Neuronal stem cell (in vitro differentiated cells): Measurements from ENCODE around the gene COPG2.

Experiments
- DNase-seq: peaks from one replicate; pipeline ENCODE4 v3.0.0-alpha.2; 2013; ENCODE audit warnings: low spot score
- H2AFZ ChIP-seq: one replicate; pipeline ENCODE4 v1.6.1; 2013; ENCODE audit warnings: mild to moderate bottlenecking, low read length, inconsistent platforms
- H2AK5ac ChIP-seq: 2 replicates; pipeline ENCODE4 v1.6.1; 2013; ENCODE audit warnings: low read depth, mild to moderate bottlenecking, inconsistent platforms, low read length, moderate library complexity, mixed read lengths
- H2BK120ac ChIP-seq: 2 replicates; pipeline ENCODE4 v1.6.1; 2013; ENCODE audit warnings: low read depth, mild to moderate bottlenecking, inconsistent platforms, low read length, moderate library complexity, mixed read lengths
- H2BK12ac ChIP-seq: one replicate; pipeline ENCODE4 v1.6.1; 2013; ENCODE audit warnings: low read length, inconsistent platforms
- H2BK15ac ChIP-seq: 2 replicates; pipeline ENCODE4 v1.6.1; 2013; ENCODE audit warnings: mild to moderate bottlenecking, low read length, inconsistent platforms, mixed read lengths
- H2BK5ac ChIP-seq: one replicate; pipeline ENCODE4 v1.6.1; 2013; ENCODE audit warnings: inconsistent platforms, mild to moderate bottlenecking, low read length, moderate library complexity
- H3K14ac ChIP-seq: one replicate; pipeline ENCODE4 v1.6.1; 2013; ENCODE audit warnings: low read length, inconsistent platforms
- H3K18ac ChIP-seq: 2 replicates; pipeline ENCODE4 v1.6.1; 2013; ENCODE audit warnings: low read length, inconsistent platforms
- H3K23ac ChIP-seq: 2 replicates; pipeline ENCODE4 v1.6.1; 2013; ENCODE audit warnings: low read depth, mild to moderate bottlenecking, mixed read lengths, low read length, inconsistent platforms; ENCODE audit not compliant: poor library complexity
- H3K27ac ChIP-seq: replicated peaks from 3 replicates; pipeline ENCODE4 v1.5.1; 2013; ENCODE audit warnings: low read length, inconsistent platforms
- H3K27me3 ChIP-seq, 3 experiments: 2 replicates each; pipeline ENCODE4 v1.6.1; 2013; ENCODE audit warnings: low read length in 3 of 3, mild to moderate bottlenecking in 2 of 3, inconsistent platforms in 1 of 3, low read depth in 1 of 3, mixed read lengths in 1 of 3, moderate library complexity in 1 of 3; ENCODE audit not compliant: control insufficient read depth in 3 of 3, insufficient read depth in 3 of 3
- H3K36me3 ChIP-seq, 2 donors: replicated peaks in 1 of 2; 2 replicates each; pipeline ENCODE4 v1.6.1; 2013; ENCODE audit warnings: low read length in 2 of 2; ENCODE audit not compliant: control insufficient read depth in 2 of 2, insufficient read depth in 2 of 2
- H3K4ac ChIP-seq: 2 replicates; pipeline ENCODE4 v1.6.1; 2013; ENCODE audit warnings: inconsistent platforms, mild to moderate bottlenecking, low read length, moderate library complexity
- H3K4me1 ChIP-seq, 2 donors: 1 replicate in 1 of 2; 2 replicates in 1 of 2; pipeline ENCODE4 v1.6.1; 2013; ENCODE audit warnings: low read length in 2 of 2, low read depth in 1 of 2; ENCODE audit not compliant: control insufficient read depth in 2 of 2, insufficient read depth in 1 of 2
- H3K4me2 ChIP-seq: one replicate; pipeline ENCODE4 v1.6.1; 2013; ENCODE audit warnings: mild to moderate bottlenecking, low read length, inconsistent platforms; ENCODE audit not compliant: insufficient read depth, poor library complexity, severe bottlenecking
- H3K4me3 ChIP-seq, 2 donors: 2 replicates each; pipeline ENCODE4 v1.5.1; 2013; ENCODE audit warnings: low read length in 2 of 2, mild to moderate bottlenecking in 2 of 2, inconsistent platforms in 1 of 2, moderate library complexity in 1 of 2
- H3K79me1 ChIP-seq: one replicate; pipeline ENCODE4 v1.6.1; 2013; ENCODE audit warnings: low read depth, mild to moderate bottlenecking, inconsistent platforms, low read length, moderate library complexity
- H3K9ac ChIP-seq: one replicate; pipeline ENCODE4 v1.6.1; 2013; ENCODE audit warnings: mild to moderate bottlenecking, low read depth, low read length, inconsistent platforms; ENCODE audit not compliant: poor library complexity
- H3K9me3 ChIP-seq, 2 donors: replicated peaks in 1 of 2; 2 replicates each; pipeline versions ENCODE3 to v1.6.1; 2013; ENCODE audit warnings: low read length in 2 of 2, mild to moderate bottlenecking in 2 of 2, inconsistent platforms in 1 of 2, low read depth in 1 of 2, mixed read lengths in 1 of 2, moderate library complexity in 1 of 2; ENCODE audit not compliant: control insufficient read depth in 2 of 2, insufficient read depth in 1 of 2
- H4K8ac ChIP-seq: one replicate; pipeline ENCODE4 v1.6.1; 2013; ENCODE audit warnings: low read depth, mild to moderate bottlenecking, inconsistent platforms, low read length, moderate library complexity
- H4K91ac ChIP-seq: one replicate; pipeline ENCODE4 v1.6.1; 2013; ENCODE audit warnings: low read length, low read depth, mild to moderate bottlenecking, inconsistent platforms; ENCODE audit not compliant: poor library complexity
- WGBS, 2 donors: extraction: QIAGEN DNeasy Blood & Tissue Kit; methylation state at CpG; one replicate each; pipeline ENCODE4 v1.1.7; 2013; ENCODE audit warnings: missing lambda C conversion rate in 2 of 2, mixed read lengths in 1 of 2; ENCODE audit not compliant: insufficient read length in 2 of 2, insufficient replicate concordance in 1 of 2; ENCODE audit errors: extremely low coverage in 2 of 2; 5-methylcytosine and 5-hydroxymethylcytosine counted together

The COPG2 gene

DNA sequence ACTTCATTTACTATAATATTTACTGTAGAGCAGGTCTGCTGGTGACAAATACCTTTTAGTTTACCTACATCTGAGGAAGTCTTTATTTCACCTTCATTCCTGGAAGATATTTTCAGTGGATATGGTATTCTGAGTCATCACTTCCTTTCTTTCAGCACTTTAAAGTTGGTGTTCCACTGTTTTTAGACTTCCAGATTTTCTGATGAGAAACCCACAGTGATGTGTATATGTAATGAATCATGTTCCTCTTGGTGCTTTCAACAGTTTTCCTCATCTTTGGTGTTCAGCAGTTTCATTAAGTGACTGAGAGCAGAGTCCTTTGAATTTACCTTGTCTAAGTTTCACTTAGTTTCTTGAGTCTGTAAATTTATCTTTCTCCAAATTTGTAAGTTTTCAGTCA lies 36.4 kb downstream of the COPG2 start:
- no peak overlapping the region for H2AFZ ChIP-seq
- no peak overlapping the region for H4K91ac ChIP-seq
- no peak overlapping the region for H3K4me3 ChIP-seq
- H3K4me2 ChIP-seq, result no peak overlapping the region
- no peak overlapping the region for H3K9ac ChIP-seq
- no peak overlapping the region for H2BK5ac ChIP-seq
- no peak overlapping the region for H3K14ac ChIP-seq
- H3K27me3 ChIP-seq, result no peaks in the 10 kb centered on the region
- no peak overlapping the region for H3K4ac ChIP-seq
- no peak overlapping the region for H4K8ac ChIP-seq
- no peak overlapping the region for H3K27ac ChIP-seq
- no peak overlapping the region for H3K18ac ChIP-seq
- DNase-seq, result no peak
- H3K23ac ChIP-seq, result no peak overlapping the region
- H3K9me3 ChIP-seq, result peaks cover 3 to 23% of the 10 kb centered on the region in 2 donors
- H2BK15ac ChIP-seq, result no peak overlapping the region
- no peak overlapping the region for H2BK120ac ChIP-seq
- peaks cover 0 to 3% of the 10 kb centered on the region in 2 donors for H3K36me3 ChIP-seq
- H2AK5ac ChIP-seq, result no peak overlapping the region
- no peaks in the 10 kb centered on the region for H3K79me1 ChIP-seq
- H2BK12ac ChIP-seq, result no peak overlapping the region
- no peaks in the 10 kb centered on the region for H3K4me1 ChIP-seq

GRCh38 chr7:130628901-130629300 lies 39.6 kb downstream of the COPG2 start:
- no peak overlapping the region for H3K23ac ChIP-seq
- H3K27me3 ChIP-seq, result no peaks in the 10 kb centered on the region
- no peak overlapping the region for H3K4ac ChIP-seq
- H2AFZ ChIP-seq, result no peak overlapping the region
- H2BK15ac ChIP-seq, result no peak overlapping the region
- H2BK5ac ChIP-seq, result no peak overlapping the region
- H3K9ac ChIP-seq, result no peak overlapping the region
- no peaks in the 10 kb centered on the region for H3K4me1 ChIP-seq
- H3K4me2 ChIP-seq, result no peak overlapping the region
- H4K91ac ChIP-seq, result no peak overlapping the region
- peaks cover 3 to 12% of the 10 kb centered on the region in 2 donors for H3K36me3 ChIP-seq
- no peak overlapping the region for H2AK5ac ChIP-seq
- no peak overlapping the region for H3K4me3 ChIP-seq
- peaks cover 3 to 26% of the 10 kb centered on the region in 2 donors for H3K9me3 ChIP-seq
- WGBS, 2 donors, result no CpG with 5 or more reads among the region's 1 CpG
- no peak overlapping the region for H2BK12ac ChIP-seq
- H3K27ac ChIP-seq, result no peak overlapping the region
- H3K79me1 ChIP-seq, result no peaks in the 10 kb centered on the region
- no peak overlapping the region for H3K14ac ChIP-seq
- no peak for DNase-seq
- no peak overlapping the region for H2BK120ac ChIP-seq
- H3K18ac ChIP-seq, result no peak overlapping the region
- no peak overlapping the region for H4K8ac ChIP-seq

- H4K8ac ChIP-seq, result no peak overlapping the region
- no peak overlapping the region for H2AFZ ChIP-seq
- H2BK15ac ChIP-seq, result no peak overlapping the region
- H3K9ac ChIP-seq, result no peak overlapping the region
- no peak overlapping the region for H3K4me2 ChIP-seq
- no peak overlapping the region for H3K14ac ChIP-seq
- peaks cover 3 to 19% of the 10 kb centered on the region in 2 donors for H3K36me3 ChIP-seq
- H2BK12ac ChIP-seq, result no peak overlapping the region
- H3K4me3 ChIP-seq, result no peak overlapping the region
- H4K91ac ChIP-seq, result no peak overlapping the region
- WGBS, 2 donors, result no CpG with 5 or more reads among the region's 4 CpGs
- no peak overlapping the region for H3K4ac ChIP-seq
- H3K79me1 ChIP-seq, result no peaks in the 10 kb centered on the region
- H3K9me3 ChIP-seq, result peaks cover 3 to 33% of the 10 kb centered on the region in 2 donors
- DNase-seq, result no peak
- H2AK5ac ChIP-seq, result no peak overlapping the region
- H2BK120ac ChIP-seq, result no peak overlapping the region
- no peak overlapping the region for H3K23ac ChIP-seq
- no peaks in the 10 kb centered on the region for H3K4me1 ChIP-seq
- H2BK5ac ChIP-seq, result no peak overlapping the region
- no peaks in the 10 kb centered on the region for H3K27me3 ChIP-seq
- H3K27ac ChIP-seq, result no peak overlapping the region
- no peak overlapping the region for H3K18ac ChIP-seq
These were observed 40.8 kb downstream of the COPG2 start for GRCh38 chr7:130627775-130628174.

DNA sequence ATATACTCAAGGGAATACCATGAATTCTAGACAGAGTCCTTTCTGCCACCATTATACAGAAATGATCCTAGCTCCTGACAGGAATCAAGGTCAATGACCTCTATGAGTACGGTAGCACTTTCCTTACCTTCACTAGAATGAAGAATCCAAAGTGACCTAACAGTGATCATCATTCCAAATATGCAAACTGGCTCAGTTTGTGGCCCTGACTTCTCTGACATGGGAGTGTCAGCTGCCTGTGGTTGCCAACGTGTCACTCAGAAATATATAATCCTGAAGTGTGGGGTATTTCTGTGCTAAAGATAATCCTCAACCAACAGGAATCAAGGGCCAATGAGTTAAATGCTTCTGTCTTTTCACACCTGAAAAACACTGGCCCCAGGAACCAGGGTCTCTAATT lies 45.7 kb downstream of the COPG2 start:
- no peak overlapping the region for H3K23ac ChIP-seq
- no peak overlapping the region for H4K8ac ChIP-seq
- no peak overlapping the region for H3K4me3 ChIP-seq
- H2BK15ac ChIP-seq, result no peak overlapping the region
- H3K27ac ChIP-seq, result no peak overlapping the region
- H4K91ac ChIP-seq, result no peak overlapping the region
- no peak overlapping the region for H2BK120ac ChIP-seq
- H2BK12ac ChIP-seq, result no peak overlapping the region
- no peaks in the 10 kb centered on the region for H3K27me3 ChIP-seq
- no peak overlapping the region for H2BK5ac ChIP-seq
- no CpG with 5 or more reads among the region's 2 CpGs for WGBS, 2 donors
- no peak overlapping the region for H2AK5ac ChIP-seq
- no peak overlapping the region for H3K4me2 ChIP-seq
- peaks cover 0 to 26% of the 10 kb centered on the region in 2 donors for H3K9me3 ChIP-seq
- no peak overlapping the region for H3K9ac ChIP-seq
- no peak overlapping the region for H3K14ac ChIP-seq
- H3K18ac ChIP-seq, result no peak overlapping the region
- H3K79me1 ChIP-seq, result no peaks in the 10 kb centered on the region
- no peak overlapping the region for H2AFZ ChIP-seq
- H3K4me1 ChIP-seq, result no peaks in the 10 kb centered on the region
- no peak overlapping the region for H3K4ac ChIP-seq
- no peak for DNase-seq
- H3K36me3 ChIP-seq, result peaks cover 0 to 34% of the 10 kb centered on the region in 2 donors
